Non-pigmented ciliary epithelial cell (primary cell): ENCODE results near the gene FHOD1.

Experiments used
- DNase-seq: peaks from one replicate; pipeline ENCODE4 v3.0.0-alpha.2; 2010; ENCODE audit warnings: low read depth

Gene FHOD1

GRCh38 chr16:67249178-67250044 is 2.1 kb upstream of the FHOD1 start:
- DNase-seq = no peak

DNA sequence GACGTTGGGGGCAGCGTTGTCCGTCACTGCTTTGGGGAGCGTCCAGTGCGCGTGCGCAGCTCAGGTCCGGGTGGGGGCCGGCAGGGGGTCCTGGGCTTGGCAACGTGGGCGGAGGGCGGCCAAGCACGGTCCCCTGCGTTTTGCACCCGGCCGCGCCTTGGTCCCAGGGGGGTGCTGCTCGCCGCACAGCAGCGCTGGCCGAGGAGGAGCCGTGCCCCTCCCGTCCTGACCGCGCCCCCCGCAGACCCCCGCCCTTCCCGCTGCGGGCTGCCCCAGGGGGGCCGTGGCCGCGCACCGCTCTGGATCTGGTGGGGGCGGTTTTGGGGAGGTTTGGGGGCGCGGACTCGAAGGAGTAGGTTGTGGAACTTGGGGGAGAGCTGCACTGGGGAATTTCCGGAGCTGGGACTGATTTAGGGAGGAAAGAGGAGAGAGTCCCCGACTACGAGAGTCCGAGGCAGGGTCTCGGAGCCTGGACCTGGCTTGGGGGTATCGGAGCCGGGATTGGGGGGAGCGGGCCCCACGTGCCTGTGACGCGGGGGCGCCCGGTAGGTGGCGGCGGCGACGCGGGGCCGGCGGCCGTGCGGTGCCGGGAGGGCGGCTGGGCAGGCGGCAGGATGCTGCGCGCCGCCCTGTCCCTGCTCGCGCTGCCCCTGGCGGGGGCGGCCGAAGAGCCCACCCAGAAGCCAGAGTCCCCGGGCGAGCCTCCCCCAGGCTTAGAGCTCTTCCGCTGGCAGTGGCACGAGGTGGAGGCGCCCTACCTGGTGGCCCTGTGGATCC is 1.3 kb upstream of the FHOD1 start, which contains the start of gene SLC9A5:
Gene SLC9A5 (plus strand): TSS at position 579 of the 777 bp plus-strand sequence. CDS start 36 bp downstream, at position 615.
- DNase-seq = no peak

DNA sequence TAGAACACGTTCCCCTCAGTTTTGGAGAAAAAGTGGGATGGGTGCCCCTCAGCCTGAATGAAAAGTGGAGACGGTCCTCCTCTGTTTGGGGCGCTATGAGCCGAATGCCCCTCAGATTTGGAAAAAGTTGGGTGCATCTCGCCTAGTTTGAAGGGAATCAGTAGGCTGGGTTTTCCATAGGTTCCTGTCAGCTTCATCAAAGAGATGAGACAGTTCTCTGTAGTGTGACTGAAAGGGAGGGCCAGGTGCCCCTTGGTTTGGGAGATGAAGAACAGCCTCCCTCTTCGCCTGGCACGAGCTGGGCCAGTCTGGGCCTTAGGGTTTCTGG is 756 bp upstream of the FHOD1 start:
- DNase-seq = no peak

DNA sequence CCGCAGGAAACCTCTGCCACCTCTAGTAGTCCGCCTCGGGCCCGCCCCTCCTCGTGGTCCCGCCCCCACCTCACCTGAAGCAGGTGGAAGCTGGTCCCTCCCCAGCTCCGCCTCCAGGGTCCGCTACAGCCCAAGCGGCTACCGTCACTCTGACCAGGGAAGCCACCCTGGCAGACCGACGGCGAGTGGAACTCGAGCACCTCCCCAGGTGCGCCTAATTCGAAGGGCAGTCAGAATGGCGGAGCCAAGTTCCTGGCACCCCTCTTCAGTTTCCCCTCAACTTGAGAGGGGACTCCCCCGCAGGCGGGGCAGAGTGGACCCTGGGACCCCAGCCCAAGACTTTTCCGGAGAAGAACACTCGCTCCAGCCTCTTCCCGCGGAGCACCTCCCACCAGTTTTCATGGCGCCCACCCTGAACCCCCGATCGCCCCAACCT is 507 bp downstream of the FHOD1 start:
- DNase-seq = no peak

DNA sequence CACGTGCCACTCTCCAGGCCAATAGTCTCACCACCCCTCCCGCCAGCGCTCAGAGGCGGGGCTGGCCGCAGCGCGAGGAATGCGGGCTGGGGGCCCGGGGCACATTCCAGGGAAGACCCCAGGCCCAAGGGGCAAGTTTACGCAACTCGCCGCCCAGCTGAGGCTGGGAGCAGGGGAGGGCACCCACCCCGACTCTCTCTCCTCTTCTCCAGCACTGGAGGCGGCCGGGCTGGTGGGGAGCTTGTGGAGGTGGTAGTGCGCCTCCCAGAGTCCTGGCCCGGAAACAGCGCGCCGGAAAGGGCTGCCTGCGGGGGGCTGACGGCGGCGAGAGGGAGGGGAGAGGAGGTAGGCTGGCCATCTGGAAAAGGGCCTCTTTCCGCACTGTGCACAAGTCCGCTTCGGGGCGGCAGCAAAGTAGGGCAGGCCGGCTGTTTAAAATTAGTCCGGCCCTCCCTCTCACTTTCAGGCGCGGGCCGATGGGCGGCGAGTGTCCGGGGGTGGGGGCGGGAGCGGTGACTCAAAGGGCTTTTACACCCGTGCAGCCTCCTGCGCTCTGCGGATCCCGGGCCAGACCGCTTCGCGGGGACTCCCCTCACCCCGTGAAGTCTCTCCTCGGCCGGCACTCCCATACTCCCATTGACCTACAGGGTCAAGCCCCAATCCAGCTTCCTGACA is 1.1 kb downstream of the FHOD1 start:
- peak; percentile 56 for DNase-seq

DNA sequence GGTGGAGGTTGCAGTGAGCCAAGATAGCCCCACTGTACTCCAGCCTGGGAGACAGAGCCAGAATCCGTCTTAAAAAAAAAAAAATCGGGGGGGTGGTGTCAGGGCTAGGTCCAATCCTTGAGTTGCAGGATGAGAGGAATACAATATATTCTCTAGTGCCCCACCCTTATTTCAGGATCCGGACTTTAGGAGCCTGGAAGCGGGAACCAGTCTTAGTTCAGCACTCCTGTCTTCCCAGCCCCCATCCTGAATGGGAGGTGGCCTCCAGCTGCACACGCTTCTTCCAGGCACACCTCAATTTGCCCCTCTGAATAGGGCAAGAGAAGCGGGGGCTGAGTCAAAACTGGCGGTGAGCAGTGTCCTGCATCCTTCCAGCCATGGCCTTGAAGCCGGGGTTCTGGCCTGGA is 1.6 kb downstream of the FHOD1 start:
- DNase-seq = no peak

GRCh38 chr16:67245186-67245585 is 2.1 kb downstream of the FHOD1 start:
- no peak for DNase-seq

- DNase-seq = peak; percentile 62
Measured at GRCh38 chr16:67244387-67245185, 2.7 kb downstream of the FHOD1 start.

- DNase-seq = no peak
Measured at GRCh38 chr16:67243481-67243880, 3.8 kb downstream of the FHOD1 start.

- no peak for DNase-seq
Measured at GRCh38 chr16:67242138-67242730, 5.0 kb downstream of the FHOD1 start.

- peak; percentile 48 for DNase-seq
Measured at GRCh38 chr16:67241008-67241900, 6.0 kb downstream of the FHOD1 start.

- no peak for DNase-seq
Measured at GRCh38 chr16:67240506-67240905, 6.8 kb downstream of the FHOD1 start.

DNA sequence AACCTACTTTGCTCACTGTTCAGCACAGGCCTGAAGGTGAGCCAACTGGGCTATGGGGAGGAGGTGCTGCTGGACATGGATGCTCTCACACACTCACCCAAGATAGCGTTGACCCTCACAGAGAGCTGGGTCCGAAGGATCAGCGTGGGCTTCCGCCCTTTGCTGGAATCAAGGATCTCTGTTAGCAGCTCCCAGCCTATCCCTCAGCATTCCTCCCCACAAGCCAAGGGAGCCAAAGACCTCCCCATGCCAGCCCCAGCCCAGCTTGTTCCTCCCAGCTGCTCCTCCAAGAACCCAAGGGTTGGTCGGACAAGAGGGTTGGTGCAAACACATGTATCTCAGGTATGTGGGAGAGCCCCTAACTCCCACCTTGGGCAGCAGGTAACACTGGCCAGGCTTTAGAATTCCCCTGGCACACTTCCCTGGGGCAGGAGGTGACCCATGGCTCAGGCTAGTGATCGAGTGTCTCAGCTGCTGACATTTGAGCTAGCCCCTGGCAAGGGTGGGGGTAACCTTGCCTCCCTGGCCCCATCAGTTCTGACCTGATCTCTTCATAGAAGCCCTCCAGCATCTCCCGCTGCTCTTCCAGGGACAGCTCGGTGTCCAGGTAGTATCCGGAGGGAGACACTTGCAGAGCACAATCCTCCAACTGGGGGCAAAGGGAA is 8.3 kb downstream of the FHOD1 start:
- DNase-seq = no peak

DNA sequence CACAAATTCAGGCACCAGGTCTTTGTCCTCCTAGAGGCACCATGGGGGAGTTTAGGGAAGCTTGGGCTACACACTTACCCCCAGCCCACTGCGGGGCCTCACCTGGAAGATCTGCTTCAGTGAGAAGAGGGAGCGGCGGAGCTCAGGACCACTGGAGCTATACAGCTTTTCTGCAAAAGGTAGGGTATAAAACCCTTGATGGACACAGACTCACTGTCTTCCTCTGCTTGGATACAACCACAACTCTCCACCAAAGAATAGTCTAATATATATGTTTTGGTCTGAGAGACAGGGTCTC is 9.1 kb downstream of the FHOD1 start:
- no peak for DNase-seq

GRCh38 chr16:67237396-67238277 is 9.6 kb downstream of the FHOD1 start:
- DNase-seq = no peak

- no peak for DNase-seq
Measured at GRCh38 chr16:67236563-67237395, 10.5 kb downstream of the FHOD1 start.

- no peak for DNase-seq
Measured at GRCh38 chr16:67235816-67236562, 11.3 kb downstream of the FHOD1 start.
